K562 (cell line): ENCODE measurements around the gene MCIDAS. TPM values are rescaled to one million over a fixed set of nuclear protein-coding genes. Genes with fewer than 3 reads are reported as not detected.

Source experiments
- ATAC-seq: fragments of 200-7000 bp; cut with Tn5 transposase; 3 replicates; pipeline ENCODE4 v1.9.1; 2020; ENCODE audit warnings: moderate library complexity
- BruUV-seq: library from RNA; stranded (reverse); fragments of 400-500 nt; replicated peaks from 2 replicates; lab custom pipeline; 2021; lab: Mats Ljungman, UMichigan
- CTCF ChIA-PET: fragments of 300-600 bp; formaldehyde crosslinking; extraction: SDS; loops from one replicate; lab custom pipeline; 2021; ENCODE audit warnings: low intra/inter-chr PET ratio; lab: Yijun Ruan, JAX
- POLR2A ChIA-PET: fragments of 300-600, 350-650 bp; sonication (Branson Sonifier 250); formaldehyde crosslinking; extraction: SDS; loops from one replicate; lab custom pipeline; 2021; ENCODE audit warnings: antibody characterized with exemption, inconsistent platforms; lab: Yijun Ruan, JAX
- DNase-seq, 4 experiments: peaks; one replicate each; pipeline versions ENCODE4 v3.0.0 to v3.0.0-alpha.2; 2011 to 2018; ENCODE audit warnings: low spot score in 3 of 4, mixed read lengths in 3 of 4; ENCODE audit errors: extremely low read depth in 1 of 4
- FAIRE-seq: peaks from 2 replicates; lab custom pipeline; 2011; peaks lifted over from hg19 to GRCh38; lab: Jason Lieb, UNC
- H2AFZ ChIP-seq: 2 replicates; pipeline ENCODE4 v1.6.0; 2011; ENCODE audit warnings: low read depth, low read length, control low read depth, inconsistent platforms
- H3K27ac ChIP-seq: fragments of 200-600 bp; 3 replicates; pipeline ENCODE4 v1.8.0; 2011; ENCODE audit warnings: low read depth, mild to moderate bottlenecking, control low read depth, inconsistent platforms, low read length, moderate library complexity, mixed read lengths; ENCODE audit errors: extremely low read depth
- H3K27me3 ChIP-seq, 2 experiments: fragments of 300-600 bp in 1 of 2; 2 replicates in 1 of 2; 3 replicates in 1 of 2; pipeline versions ENCODE4 v1.6.0 to v1.8.0; 2011; ENCODE audit warnings: inconsistent platforms in 2 of 2, low read length in 2 of 2, mild to moderate bottlenecking in 1 of 2, mixed read lengths in 1 of 2, moderate library complexity in 1 of 2; ENCODE audit not compliant: control insufficient read depth in 2 of 2, insufficient read depth in 2 of 2
- H3K36me3 ChIP-seq: fragments of 300-600 bp; 3 replicates; pipeline ENCODE4 v1.8.0; 2011; ENCODE audit warnings: mild to moderate bottlenecking, low read length, inconsistent platforms; ENCODE audit not compliant: control insufficient read depth, insufficient read depth
- H3K4me1 ChIP-seq, 2 experiments: fragments of 200-600 bp in 1 of 2; replicated peaks in 1 of 2; 2 replicates in 1 of 2; 3 replicates in 1 of 2; pipeline versions ENCODE4 v1.5.1 to v1.8.0; 2011; ENCODE audit warnings: inconsistent platforms in 2 of 2, low read length in 2 of 2, mild to moderate bottlenecking in 1 of 2, mixed read lengths in 1 of 2, moderate library complexity in 1 of 2; ENCODE audit not compliant: control insufficient read depth in 2 of 2, insufficient read depth in 2 of 2
- H3K4me2 ChIP-seq: 2 replicates; pipeline ENCODE4 v1.6.1; 2011; ENCODE audit warnings: low read length, control low read depth, inconsistent platforms, mixed read lengths; ENCODE audit not compliant: insufficient read depth
- H3K4me3 ChIP-seq: fragments of 200-600 bp; sonication (generic), shearing (Covaris generic); 2 replicates; pipeline ENCODE4 v1.5.1; 2016; ENCODE audit warnings: control low read depth, inconsistent platforms
- H3K79me2 ChIP-seq: fragments of 200-600 bp; 3 replicates; pipeline ENCODE4 v1.8.0; 2011; ENCODE audit warnings: low read length, inconsistent platforms; ENCODE audit not compliant: control insufficient read depth, insufficient read depth
- H3K9ac ChIP-seq, 2 experiments: 2 replicates each; pipeline versions ENCODE4 v1.6.0 to v1.6.1; 2011; ENCODE audit warnings: low read depth in 2 of 2, low read length in 2 of 2, control low read depth in 1 of 2, inconsistent platforms in 1 of 2, mild to moderate bottlenecking in 1 of 2, mixed read lengths in 1 of 2; ENCODE audit not compliant: insufficient read depth in 1 of 2
- H3K9me1 ChIP-seq: one replicate; pipeline ENCODE4 v1.6.0; 2011; ENCODE audit warnings: inconsistent platforms, mild to moderate bottlenecking, low read length, moderate library complexity; ENCODE audit not compliant: control insufficient read depth, insufficient read depth
- H3K9me3 ChIP-seq: replicated peaks from 2 replicates; pipeline ENCODE4 v1.5.1; 2011; ENCODE audit warnings: low read depth, low read length, inconsistent platforms; ENCODE audit not compliant: control insufficient read depth, insufficient read depth
- H4K20me1 ChIP-seq: replicated peaks from 2 replicates; pipeline ENCODE4 v1.6.1; 2011; ENCODE audit warnings: low read length, inconsistent platforms, mixed read lengths; ENCODE audit not compliant: control insufficient read depth, insufficient read depth
- CCAR2 ChIP-seq: fragments of 200-400 bp; formaldehyde crosslinking; IDR thresholded peaks from 2 replicates; pipeline ENCODE4 v1.6.1; 2017; ENCODE audit warnings: mild to moderate bottlenecking, low read depth, low read length
- CCNT2 ChIP-seq: IDR thresholded peaks from 2 replicates; pipeline ENCODE4 v1.6.1; 2011; ENCODE audit warnings: borderline replicate concordance, low read depth, mild to moderate bottlenecking, moderate library complexity, mixed read lengths, low read length; ENCODE audit not compliant: insufficient read length; ENCODE audit errors: extremely low read depth
- CHD4 ChIP-seq: fragments of 200-600 bp; sonication (generic); IDR thresholded peaks from 3 replicates; pipeline ENCODE4 v1.6.1; 2012; ENCODE audit warnings: low read depth, mild to moderate bottlenecking, mixed read lengths, low read length, inconsistent platforms; ENCODE audit not compliant: insufficient read depth, insufficient replicate concordance, poor library complexity, severe bottlenecking
- DNMT1 ChIP-seq: fragments of 450-650 bp; IDR thresholded peaks from 2 replicates; pipeline ENCODE4 v1.6.1; 2016; ENCODE audit warnings: antibody characterized with exemption, mild to moderate bottlenecking
- E4F1 ChIP-seq: fragments of 250-450 bp; sonication (Bioruptor Pico); IDR thresholded peaks from 2 replicates; pipeline ENCODE4 v1.5.0; 2021; ENCODE audit warnings: mild to moderate bottlenecking, borderline replicate concordance
- FOSL1 ChIP-seq: fragments of 200-800 bp; sonication (Bioruptor generic); conservative IDR thresholded peaks from 2 replicates; pipeline ENCODE4 v1.6.1; 2016; ENCODE audit warnings: missing genetic modification characterization, missing compliant biosample characterization
- KDM1A ChIP-seq, 2 experiments: fragments of 450-650 bp; IDR thresholded peaks; 2 replicates each; pipeline ENCODE4 v1.6.1; 2016; ENCODE audit warnings: mild to moderate bottlenecking in 2 of 2
- RAD21 ChIP-seq, 2 experiments: fragments of 250-450 bp in 1 of 2; fragments of 450-650 bp in 1 of 2; sonication (Bioruptor Pico) in 1 of 2; formaldehyde crosslinking in 1 of 2; IDR thresholded peaks in 1 of 2; conservative IDR thresholded peaks in 1 of 2; 2 replicates each; pipeline versions ENCODE4 v1.4.0 to v1.8.0; 2020 to 2022; ENCODE audit warnings: mild to moderate bottlenecking in 2 of 2, moderate library complexity in 1 of 2
- SREBF2 ChIP-seq: sonication (generic); formaldehyde crosslinking; IDR thresholded peaks from 2 replicates; pipeline ENCODE4 v1.4.0; 2020; ENCODE audit warnings: mild to moderate bottlenecking, missing genetic modification reagents
- TARDBP ChIP-seq: fragments of 450-650 bp; IDR thresholded peaks from 2 replicates; pipeline ENCODE4 v1.6.1; 2016
- ZBTB7A ChIP-seq: IDR thresholded peaks from 2 replicates; pipeline ENCODE4 v1.6.1; 2011; ENCODE audit warnings: low read depth, mild to moderate bottlenecking, low read length, moderate library complexity, borderline replicate concordance; ENCODE audit not compliant: control insufficient read depth
- ZKSCAN8 ChIP-seq: fragments of 200-800 bp; sonication (Bioruptor generic); IDR thresholded peaks from 2 replicates; pipeline ENCODE4 v1.6.1; 2016; ENCODE audit warnings: missing genetic modification characterization, missing compliant biosample characterization
- ZNF398 ChIP-seq: fragments of 250-450 bp; sonication (Bioruptor Pico); IDR thresholded peaks from 2 replicates; pipeline ENCODE4 v1.8.0; 2021; ENCODE audit warnings: moderate library complexity, mild to moderate bottlenecking, inconsistent platforms
- WGBS: fragments of 100-300 bp; shearing (Covaris generic); methylation state at CpG from one replicate; pipeline ENCODE4 v1.1.6; 2016; ENCODE audit warnings: low coverage, mixed read lengths; ENCODE audit not compliant: insufficient coverage; ENCODE audit errors: missing lambda C conversion rate; 5-methylcytosine and 5-hydroxymethylcytosine counted together
- in situ Hi-C: fragments of 300-500 bp; cut with MboI; formaldehyde crosslinking; loops from 4 replicates; pipeline ENCODE4 v1.15.0; 2018; ENCODE audit warnings: inconsistent platforms, mixed read lengths
- intact Hi-C: fragments of 100-400 bp; cut with micrococcal nuclease; formaldehyde crosslinking; loops from 2 replicates; pipeline ENCODE4 v1.14.2; 2022
- polyA plus RNA-seq, 8 experiments: library from polyadenylated mRNA; depleted of rRNA in 4 of 8; stranded (reverse) in 5 of 8; unstranded in 3 of 8; fragments of >200 nt; fragmentation: Nextera tagmentation in 2 of 8; fragmentation: Illumina TruSeq in 1 of 8; extraction: Ambion mirVana in 2 of 8; extraction: Trizol in 1 of 8; gene quantifications; 2 replicates each; pipeline versions ENCODE4 v1.2.1 to v1.2.3, GENCODE V29; 2011 to 2014; ENCODE audit warnings: inconsistent platforms in 1 of 8, missing spikeins in 1 of 8
- total RNA-seq, 7 experiments: library from RNA; depleted of rRNA in 6 of 7; stranded (reverse); fragments of >200 nt in 6 of 7; fragmentation: Illumina TruSeq in 2 of 7; extraction: Trizol in 2 of 7; gene quantifications; 2 replicates each; pipeline versions ENCODE4 v1.2.1 to v1.2.3, GENCODE V29; 2011 to 2021; ENCODE audit warnings: low replicate concordance in 1 of 7
- TF ChIP-seq, protein P1 (sequence below), 2 experiments: fragments of 200-800 bp in 1 of 2; sonication (Bioruptor generic) in 1 of 2; sonication (generic) in 1 of 2; formaldehyde crosslinking in 1 of 2; IDR thresholded peaks in 1 of 2; conservative IDR thresholded peaks in 1 of 2; 2 replicates each; pipeline versions ENCODE4 v1.5.0 to v1.6.1; 2016 to 2020; ENCODE audit warnings: missing compliant biosample characterization in 1 of 2, missing genetic modification characterization in 1 of 2, missing genetic modification reagents in 1 of 2

MCIDAS gene
- total and polyA plus RNA-seq, 9 of the 15 experiments (the other 6 are each of a cell fraction or from before 2014, with no cell fraction given), result 0.07 to 1.5 (median 0.69) TPM

GRCh38 chr5:55188656-55189540, 38.2 kb downstream of the MCIDAS start:
- Histone ChIP-seq H3K4me1 (no peaks in the 10 kb centered on the region; a peak in 1 of 5 replicates), H3K79me2 (no peaks in the 10 kb centered on the region), H3K9me3 (no peaks in the 10 kb centered on the region), H4K20me1 (no peaks in the 10 kb centered on the region), H3K4me3 (no peak overlapping the region), H2AFZ (no peak overlapping the region), H3K27me3 (peaks cover 6 to 21% of the 10 kb centered on the region in 2 experiments; a peak in 2 of 5 replicates), H3K27ac (no peak overlapping the region), H3K9ac (no peak overlapping the region), H3K36me3 (no peaks in the 10 kb centered on the region), H3K9me1 (no peaks in the 10 kb centered on the region), H3K4me2 (no peak overlapping the region)
- in situ Hi-C loops, result no loop called here
- POLR2A ChIA-PET, result no interaction called here
- intact Hi-C loops, result no loop called here
- no TSS peak for BruUV-seq
- no peak for DNase-seq
- no peak for FAIRE-seq
- CTCF ChIA-PET, result interaction anchor here (0.7 kb wide), 1 partner anchor 250 kb away, joined by 4 read pairs; no protein-coding TSS in a partner anchor
- ATAC-seq, result no peak
- 12% methylated on average over 6 of the region's 6 CpGs for WGBS
- no peak for TF ChIP-seq ZNF398 (CRISPR knock-in tag)
- no peak for TF ChIP-seq CCNT2
- no peak for TF ChIP-seq TARDBP
- no peak for TF ChIP-seq ZBTB7A
- no peak for TF ChIP-seq ZKSCAN8 (CRISPR knock-in tag)
- TF ChIP-seq E4F1 (CRISPR knock-in tag), result no peak
- no peak for TF ChIP-seq CCAR2
- no peak for TF ChIP-seq FOSL1 (tag)
- TF ChIP-seq DNMT1, result no peak
- no peak for TF ChIP-seq RAD21 (CRISPR knock-in tag; conservative IDR thresholded peaks at IDR 0.05 in 1 of 2, IDR thresholded peaks at IDR 0.05 in 1 of 2)
- TF ChIP-seq CHD4, result no peak
- TF ChIP-seq KDM1A (IDR thresholded peaks at IDR 0.05), result no peak
- no peak for TF ChIP-seq SREBF2
- TF ChIP-seq, protein P1, sequence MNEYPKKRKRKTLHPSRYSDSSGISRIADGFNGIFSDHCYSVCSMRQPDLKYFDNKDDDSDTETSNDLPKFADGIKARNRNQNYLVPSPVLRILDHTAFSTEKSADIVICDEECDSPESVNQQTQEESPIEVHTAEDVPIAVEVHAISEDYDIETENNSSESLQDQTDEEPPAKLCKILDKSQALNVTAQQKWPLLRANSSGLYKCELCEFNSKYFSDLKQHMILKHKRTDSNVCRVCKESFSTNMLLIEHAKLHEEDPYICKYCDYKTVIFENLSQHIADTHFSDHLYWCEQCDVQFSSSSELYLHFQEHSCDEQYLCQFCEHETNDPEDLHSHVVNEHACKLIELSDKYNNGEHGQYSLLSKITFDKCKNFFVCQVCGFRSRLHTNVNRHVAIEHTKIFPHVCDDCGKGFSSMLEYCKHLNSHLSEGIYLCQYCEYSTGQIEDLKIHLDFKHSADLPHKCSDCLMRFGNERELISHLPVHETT (CRISPR knock-in tag; conservative IDR thresholded peaks at IDR 0.05 in 1 of 2, IDR thresholded peaks at IDR 0.05 in 1 of 2), result no peak
